Neuronal stem cell (in vitro differentiated cells): ENCODE data around the gene EARS2.

Experiments
- DNase-seq: peaks from one replicate; pipeline ENCODE4 v3.0.0-alpha.2; 2013; ENCODE audit warnings: low spot score
- H2AFZ ChIP-seq: one replicate; pipeline ENCODE4 v1.6.1; 2013; ENCODE audit warnings: mild to moderate bottlenecking, low read length, inconsistent platforms
- H2AK5ac ChIP-seq: 2 replicates; pipeline ENCODE4 v1.6.1; 2013; ENCODE audit warnings: low read depth, mild to moderate bottlenecking, inconsistent platforms, low read length, moderate library complexity, mixed read lengths
- H2BK120ac ChIP-seq: 2 replicates; pipeline ENCODE4 v1.6.1; 2013; ENCODE audit warnings: low read depth, mild to moderate bottlenecking, inconsistent platforms, low read length, moderate library complexity, mixed read lengths
- H2BK12ac ChIP-seq: one replicate; pipeline ENCODE4 v1.6.1; 2013; ENCODE audit warnings: low read length, inconsistent platforms
- H2BK15ac ChIP-seq: 2 replicates; pipeline ENCODE4 v1.6.1; 2013; ENCODE audit warnings: mild to moderate bottlenecking, low read length, inconsistent platforms, mixed read lengths
- H2BK5ac ChIP-seq: one replicate; pipeline ENCODE4 v1.6.1; 2013; ENCODE audit warnings: inconsistent platforms, mild to moderate bottlenecking, low read length, moderate library complexity
- H3K14ac ChIP-seq: one replicate; pipeline ENCODE4 v1.6.1; 2013; ENCODE audit warnings: low read length, inconsistent platforms
- H3K18ac ChIP-seq: 2 replicates; pipeline ENCODE4 v1.6.1; 2013; ENCODE audit warnings: low read length, inconsistent platforms
- H3K23ac ChIP-seq: 2 replicates; pipeline ENCODE4 v1.6.1; 2013; ENCODE audit warnings: low read depth, mild to moderate bottlenecking, mixed read lengths, low read length, inconsistent platforms; ENCODE audit not compliant: poor library complexity
- H3K27ac ChIP-seq: replicated peaks from 3 replicates; pipeline ENCODE4 v1.5.1; 2013; ENCODE audit warnings: low read length, inconsistent platforms
- H3K27me3 ChIP-seq, 3 experiments: 2 replicates each; pipeline ENCODE4 v1.6.1; 2013; ENCODE audit warnings: low read length in 3 of 3, mild to moderate bottlenecking in 2 of 3, inconsistent platforms in 1 of 3, low read depth in 1 of 3, mixed read lengths in 1 of 3, moderate library complexity in 1 of 3; ENCODE audit not compliant: control insufficient read depth in 3 of 3, insufficient read depth in 3 of 3
- H3K36me3 ChIP-seq, 2 donors: replicated peaks in 1 of 2; 2 replicates each; pipeline ENCODE4 v1.6.1; 2013; ENCODE audit warnings: low read length in 2 of 2; ENCODE audit not compliant: control insufficient read depth in 2 of 2, insufficient read depth in 2 of 2
- H3K4ac ChIP-seq: 2 replicates; pipeline ENCODE4 v1.6.1; 2013; ENCODE audit warnings: inconsistent platforms, mild to moderate bottlenecking, low read length, moderate library complexity
- H3K4me1 ChIP-seq, 2 donors: 1 replicate in 1 of 2; 2 replicates in 1 of 2; pipeline ENCODE4 v1.6.1; 2013; ENCODE audit warnings: low read length in 2 of 2, low read depth in 1 of 2; ENCODE audit not compliant: control insufficient read depth in 2 of 2, insufficient read depth in 1 of 2
- H3K4me2 ChIP-seq: one replicate; pipeline ENCODE4 v1.6.1; 2013; ENCODE audit warnings: mild to moderate bottlenecking, low read length, inconsistent platforms; ENCODE audit not compliant: insufficient read depth, poor library complexity, severe bottlenecking
- H3K4me3 ChIP-seq, 2 donors: 2 replicates each; pipeline ENCODE4 v1.5.1; 2013; ENCODE audit warnings: low read length in 2 of 2, mild to moderate bottlenecking in 2 of 2, inconsistent platforms in 1 of 2, moderate library complexity in 1 of 2
- H3K79me1 ChIP-seq: one replicate; pipeline ENCODE4 v1.6.1; 2013; ENCODE audit warnings: low read depth, mild to moderate bottlenecking, inconsistent platforms, low read length, moderate library complexity
- H3K9ac ChIP-seq: one replicate; pipeline ENCODE4 v1.6.1; 2013; ENCODE audit warnings: mild to moderate bottlenecking, low read depth, low read length, inconsistent platforms; ENCODE audit not compliant: poor library complexity
- H3K9me3 ChIP-seq, 2 donors: replicated peaks in 1 of 2; 2 replicates each; pipeline versions ENCODE3 to v1.6.1; 2013; ENCODE audit warnings: low read length in 2 of 2, mild to moderate bottlenecking in 2 of 2, inconsistent platforms in 1 of 2, low read depth in 1 of 2, mixed read lengths in 1 of 2, moderate library complexity in 1 of 2; ENCODE audit not compliant: control insufficient read depth in 2 of 2, insufficient read depth in 1 of 2
- H4K8ac ChIP-seq: one replicate; pipeline ENCODE4 v1.6.1; 2013; ENCODE audit warnings: low read depth, mild to moderate bottlenecking, inconsistent platforms, low read length, moderate library complexity
- H4K91ac ChIP-seq: one replicate; pipeline ENCODE4 v1.6.1; 2013; ENCODE audit warnings: low read length, low read depth, mild to moderate bottlenecking, inconsistent platforms; ENCODE audit not compliant: poor library complexity
- WGBS, 2 donors: extraction: QIAGEN DNeasy Blood & Tissue Kit; methylation state at CpG; one replicate each; pipeline ENCODE4 v1.1.7; 2013; ENCODE audit warnings: missing lambda C conversion rate in 2 of 2, mixed read lengths in 1 of 2; ENCODE audit not compliant: insufficient read length in 2 of 2, insufficient replicate concordance in 1 of 2; ENCODE audit errors: extremely low coverage in 2 of 2; 5-methylcytosine and 5-hydroxymethylcytosine counted together

Gene EARS2

DNA sequence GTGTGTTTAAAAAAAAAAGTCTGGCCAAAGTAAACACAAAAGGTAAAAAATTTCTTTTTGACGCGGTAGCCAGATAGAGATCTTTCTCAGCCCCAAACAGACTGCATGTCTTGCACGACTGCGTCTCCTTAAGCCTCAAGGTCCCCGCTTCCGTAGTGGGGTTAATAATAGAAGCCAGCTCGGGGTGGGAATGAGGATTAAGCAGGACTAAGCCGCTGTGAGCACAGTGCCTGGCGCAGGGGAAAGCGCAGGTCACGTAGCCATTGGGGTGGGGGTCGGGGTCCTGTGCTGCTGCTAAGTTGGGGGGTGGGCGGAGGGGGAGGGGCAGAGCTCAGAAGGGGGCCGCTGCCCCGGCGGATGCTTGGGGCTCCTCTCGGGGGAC, 47.4 kb downstream of the EARS2 start:
- WGBS, 2 donors = no CpG with 5 or more reads among the region's 17 CpGs
- DNase-seq = peak; percentile 44

DNA sequence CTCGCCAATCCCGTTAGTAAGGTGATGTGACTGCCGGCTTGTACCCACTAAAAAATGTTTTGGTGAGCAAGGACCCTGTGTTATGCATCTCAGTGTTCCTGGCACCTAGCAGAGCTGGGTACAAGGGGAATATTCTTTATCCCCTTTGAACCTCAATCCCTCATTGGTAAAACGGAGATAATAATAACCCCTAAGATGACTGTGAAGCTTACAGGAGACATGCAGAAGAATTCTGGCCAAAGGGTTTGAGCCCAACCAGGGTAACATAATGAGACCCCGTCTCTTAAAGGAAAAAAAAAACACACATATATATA, 47.8 kb downstream of the EARS2 start:
- H2BK12ac ChIP-seq = no peak overlapping the region
- H3K79me1 ChIP-seq = peaks cover 4% of the 10 kb centered on the region
- no peak overlapping the region for H3K14ac ChIP-seq
- H3K4ac ChIP-seq = no peak overlapping the region
- no peak overlapping the region for H2AFZ ChIP-seq
- H2BK120ac ChIP-seq = no peak overlapping the region
- peak overlapping the region; percentile 9 for H3K18ac ChIP-seq
- WGBS, 2 donors = no CpG with 5 or more reads among the region's 5 CpGs
- H3K9ac ChIP-seq = peak overlapping the region; percentile 10
- H3K27ac ChIP-seq = peak overlapping the region; percentile 18
- peak overlapping the region; percentile 56 to 93 for H3K4me3 ChIP-seq
- H2BK5ac ChIP-seq = peak overlapping the region; percentile 73
- no peak for DNase-seq
- no peak overlapping the region for H2AK5ac ChIP-seq
- H3K23ac ChIP-seq = no peak overlapping the region
- H3K9me3 ChIP-seq = no peaks in the 10 kb centered on the region
- H4K8ac ChIP-seq = no peak overlapping the region
- H3K4me1 ChIP-seq = peaks cover 20 to 26% of the 10 kb centered on the region in 2 donors
- H4K91ac ChIP-seq = no peak overlapping the region
- peaks cover 0 to 23% of the 10 kb centered on the region in 2 donors for H3K36me3 ChIP-seq
- H2BK15ac ChIP-seq = no peak overlapping the region
- H3K4me2 ChIP-seq = peak overlapping the region; percentile 98
- H3K27me3 ChIP-seq = no peaks in the 10 kb centered on the region

More for the DNA sequence above, 47.4 kb downstream of the EARS2 start:
- H3K14ac ChIP-seq = no peak overlapping the region
- H3K23ac ChIP-seq = no peak overlapping the region
- no peak overlapping the region for H2BK12ac ChIP-seq
- H3K4me2 ChIP-seq = peak overlapping the region; percentile 51
- no peak overlapping the region for H2BK120ac ChIP-seq
- H2AK5ac ChIP-seq = no peak overlapping the region
- no peak overlapping the region for H3K9ac ChIP-seq
- H3K9me3 ChIP-seq = no peaks in the 10 kb centered on the region
- H2AFZ ChIP-seq = peak overlapping the region; percentile 91
- H3K27me3 ChIP-seq = no peaks in the 10 kb centered on the region
- H3K27ac ChIP-seq = peak overlapping the region; percentile 87
- H3K18ac ChIP-seq = no peak overlapping the region
- H3K4me3 ChIP-seq = peak overlapping the region; percentile 56 to 93
- peak overlapping the region; percentile 90 for H2BK5ac ChIP-seq
- no peak overlapping the region for H2BK15ac ChIP-seq
- no peak overlapping the region for H4K91ac ChIP-seq
- peaks cover 4% of the 10 kb centered on the region for H3K79me1 ChIP-seq
- peaks cover 1 to 27% of the 10 kb centered on the region in 2 donors for H3K36me3 ChIP-seq
- H3K4ac ChIP-seq = no peak overlapping the region
- H3K4me1 ChIP-seq = peaks cover 17 to 22% of the 10 kb centered on the region in 2 donors
- H4K8ac ChIP-seq = no peak overlapping the region

DNA sequence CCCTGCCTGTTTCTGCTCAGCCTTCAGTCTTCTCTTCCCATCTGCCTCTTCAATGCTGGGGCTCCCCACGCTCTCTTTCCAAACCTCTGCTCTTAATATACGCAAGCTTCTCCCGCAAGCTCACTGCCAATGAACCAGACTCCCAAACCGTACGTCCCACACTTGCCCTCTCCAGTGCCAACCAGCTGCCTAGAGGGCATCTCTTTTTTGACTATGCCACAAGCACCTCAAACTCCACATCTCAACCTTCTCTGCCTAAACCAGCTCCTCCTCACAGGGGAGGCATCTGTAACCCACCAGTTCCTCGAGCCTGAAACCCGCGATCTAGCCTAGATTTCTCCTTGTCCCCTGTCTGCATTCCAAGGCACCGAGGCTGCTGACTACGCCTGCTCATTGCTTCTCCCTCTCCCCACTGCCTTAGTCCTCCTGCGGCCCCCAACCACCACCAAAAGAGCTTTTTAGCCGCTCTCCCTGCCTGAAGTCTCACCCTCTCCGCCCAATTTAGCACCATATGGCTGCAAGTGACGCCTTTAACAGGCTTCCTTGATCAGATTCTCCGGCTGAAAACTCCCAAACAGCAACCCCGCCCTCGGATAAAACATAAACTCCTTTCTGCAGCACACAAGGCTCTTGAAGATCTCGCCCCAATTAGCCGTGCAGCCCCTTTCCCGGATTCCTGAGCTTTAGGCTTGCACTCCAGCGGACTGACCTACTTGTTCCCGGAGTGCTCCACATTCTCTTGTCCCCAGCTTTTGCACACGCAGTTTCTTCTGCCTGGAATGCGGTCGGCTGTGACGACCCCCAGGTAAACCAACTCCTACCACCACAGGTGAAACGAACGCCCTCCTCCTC, 48.3 kb downstream of the EARS2 start:
- Histone ChIP-seq H3K36me3 (peaks cover 0 to 18% of the 10 kb centered on the region in 2 donors), H3K27me3 (no peaks in the 10 kb centered on the region), H2AK5ac (peak overlapping the region; percentile 14), H2BK15ac (no peak overlapping the region), H4K8ac (no peak overlapping the region), H3K4ac (peak overlapping the region; percentile 4), H3K18ac (peak overlapping the region; percentile 78), H3K4me3 (peak overlapping the region; percentile 56 to 93), H3K9me3 (no peaks in the 10 kb centered on the region), H4K91ac (no peak overlapping the region), H3K4me1 (peaks cover 21 to 30% of the 10 kb centered on the region in 2 donors), H2BK12ac (no peak overlapping the region), H3K79me1 (peaks cover 4% of the 10 kb centered on the region), H3K14ac (no peak overlapping the region), H3K27ac (peak overlapping the region; percentile 44), H3K23ac (no peak overlapping the region), H2AFZ (no peak overlapping the region), H2BK5ac (peak overlapping the region; percentile 73), H3K9ac (peak overlapping the region; percentile 93), H2BK120ac (no peak overlapping the region), H3K4me2 (peak overlapping the region; percentile 98)
- DNase-seq = no peak
- WGBS, 2 donors = no CpG with 5 or more reads among the region's 28 CpGs

DNA sequence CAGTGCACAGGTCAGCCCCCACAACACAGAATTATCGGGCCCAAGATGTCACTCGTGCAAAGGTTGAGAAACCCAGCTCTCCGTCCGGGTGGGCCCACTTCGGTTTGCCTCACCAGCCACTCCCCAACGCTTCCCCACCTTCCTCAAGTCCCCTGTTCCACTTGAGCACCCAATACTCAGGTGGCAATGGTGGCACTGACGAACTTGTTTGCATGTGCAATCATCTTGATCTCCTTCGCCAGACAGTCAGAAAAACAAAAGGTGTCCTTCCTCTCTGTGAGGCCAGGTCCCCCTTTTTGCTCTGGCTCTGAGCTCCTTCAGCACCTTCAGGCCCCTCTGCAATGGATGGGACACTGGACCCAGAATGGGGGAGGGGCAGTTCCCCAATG, 50.5 kb downstream of the EARS2 start:
- Histone ChIP-seq H3K36me3 (peaks cover 4 to 33% of the 10 kb centered on the region in 2 donors), H2BK12ac (no peak overlapping the region), H3K79me1 (peaks cover 5% of the 10 kb centered on the region), H3K27ac (no peak overlapping the region), H3K4me3 (no peak overlapping the region), H3K4me1 (peaks cover 26 to 32% of the 10 kb centered on the region in 2 donors), H3K4me2 (no peak overlapping the region), H2BK15ac (no peak overlapping the region), H3K9me3 (no peaks in the 10 kb centered on the region), H2BK5ac (no peak overlapping the region), H2AFZ (no peak overlapping the region), H2AK5ac (no peak overlapping the region), H4K91ac (no peak overlapping the region), H2BK120ac (no peak overlapping the region), H3K9ac (no peak overlapping the region), H4K8ac (no peak overlapping the region), H3K23ac (no peak overlapping the region), H3K27me3 (no peaks in the 10 kb centered on the region), H3K14ac (no peak overlapping the region), H3K4ac (no peak overlapping the region), H3K18ac (no peak overlapping the region)
- no CpG with 5 or more reads among the region's 8 CpGs for WGBS, 2 donors
- no peak for DNase-seq
